T-cell (primary cell): ENCODE results near the gene FAM124B. TPM values are rescaled to one million over a fixed set of nuclear protein-coding genes. Genes with fewer than 3 reads are reported as not detected.

Experiments used
- ATAC-seq, 4 experiments: fragments of 200-7000 bp in 3 of 4; fragments of 150-1000 bp in 1 of 4; cut with Tn5 transposase; replicated peaks in 1 of 4; 1 replicate in 3 of 4; 2 replicates in 1 of 4; pipeline ENCODE4 v1.10.0; 2021; ENCODE audit warnings: moderate library complexity in 3 of 4, mild to moderate bottlenecking in 2 of 4, moderate number of reproducible peaks in 1 of 4
- CTCF ChIA-PET, 2 donors: fragments of 300-600 bp; sonication (Branson Sonifier 250); formaldehyde crosslinking; loops; one replicate each; lab custom pipeline; 2022; ENCODE audit warnings: antibody characterized with exemption in 2 of 2; lab: Charles Lee
- POLR2A ChIA-PET, 2 donors: fragments of 300-600 bp; sonication (Branson Sonifier 250); formaldehyde crosslinking; loops; one replicate each; lab custom pipeline; 2022; ENCODE audit warnings: antibody characterized with exemption in 2 of 2; lab: Charles Lee
- DNase-seq, 35 experiments: peaks; one replicate each; pipeline versions ENCODE4 v3.0.0 to v3.0.0-alpha.2; 2013 to 2023
- H3K27ac ChIP-seq: one replicate; pipeline ENCODE4 v1.5.1; 2013; ENCODE audit warnings: low read length
- H3K27me3 ChIP-seq, 2 experiments: replicated peaks in 1 of 2; 1 replicate in 1 of 2; 2 replicates in 1 of 2; pipeline versions ENCODE4 v1.6.1 to v1.7.0; 2013; ENCODE audit warnings: low read length in 1 of 2, mixed read lengths in 1 of 2; ENCODE audit not compliant: control insufficient read depth in 2 of 2, insufficient read depth in 2 of 2; ENCODE audit errors: extremely low read depth in 1 of 2
- H3K36me3 ChIP-seq, 2 donors: 1 replicate in 1 of 2; 2 replicates in 1 of 2; pipeline versions ENCODE4 v1.6.1 to v1.7.0; 2013; ENCODE audit warnings: low read length in 1 of 2; ENCODE audit not compliant: control insufficient read depth in 2 of 2, insufficient read depth in 1 of 2; ENCODE audit errors: extremely low read depth in 1 of 2
- H3K4me1 ChIP-seq, 2 experiments: 1 replicate in 1 of 2; 2 replicates in 1 of 2; pipeline versions ENCODE4 v1.6.1 to v1.7.0; 2013; ENCODE audit warnings: low read length in 2 of 2, mixed read lengths in 1 of 2; ENCODE audit not compliant: insufficient read depth in 2 of 2, control insufficient read depth in 1 of 2; ENCODE audit errors: extremely low read depth in 1 of 2
- H3K4me3 ChIP-seq, 2 donors: 1 replicate in 1 of 2; 2 replicates in 1 of 2; pipeline versions ENCODE4 v1.5.1 to v1.7.0; 2013; ENCODE audit warnings: mild to moderate bottlenecking in 2 of 2, low read length in 1 of 2, moderate library complexity in 1 of 2; ENCODE audit not compliant: control insufficient read depth in 1 of 2; ENCODE audit errors: extremely low read depth in 1 of 2
- H3K9me3 ChIP-seq: 2 replicates; pipeline ENCODE4 v1.7.0; 2013
- H3K27ac Mint-ChIP-seq, 2 donors: one replicate each; pipeline ENCODE4 v1.8.0; 2020 to 2021; ENCODE audit warnings: mild to moderate bottlenecking in 2 of 2, mixed read lengths in 2 of 2
- H3K27me3 Mint-ChIP-seq, 2 donors: one replicate each; pipeline ENCODE4 v1.8.0; 2021 to 2022; ENCODE audit warnings: mixed read lengths in 2 of 2
- H3K36me3 Mint-ChIP-seq: one replicate; pipeline ENCODE4 v1.8.0; 2021; ENCODE audit warnings: mixed read lengths
- H3K4me1 Mint-ChIP-seq, 3 donors: one replicate each; pipeline ENCODE4 v1.8.0; 2020 to 2022; ENCODE audit warnings: mixed read lengths in 3 of 3, mild to moderate bottlenecking in 1 of 3
- H3K4me3 Mint-ChIP-seq, 3 donors: one replicate each; pipeline ENCODE4 v1.8.0; 2020 to 2022; ENCODE audit warnings: mild to moderate bottlenecking in 3 of 3, mixed read lengths in 3 of 3, moderate library complexity in 3 of 3
- H3K9me3 Mint-ChIP-seq, 3 donors: one replicate each; pipeline ENCODE4 v1.8.0; 2020 to 2022; ENCODE audit warnings: mixed read lengths in 3 of 3
- WGBS: methylation state at CpG from one replicate; pipeline ENCODE4 v1.1.5; 2013; ENCODE audit warnings: missing lambda C conversion rate; ENCODE audit not compliant: insufficient coverage; 5-methylcytosine and 5-hydroxymethylcytosine counted together
- total RNA-seq, 35 experiments: library from RNA in 6 of 35; stranded (reverse) in 6 of 35; fragments of 120-200 nt in 1 of 35; gene quantifications; one replicate each; pipeline versions ENCODE4 v1.2.1 to v1.2.4 and lab custom pipeline; 2013 to 2026

FAM124B gene
- total RNA-seq, 5 donors from 2014 or later (not counting 1 experiment from before 2014, with no cell fraction given): 0.20 to 1.2 (median 0.76) TPM; not detected in 1

DNA sequence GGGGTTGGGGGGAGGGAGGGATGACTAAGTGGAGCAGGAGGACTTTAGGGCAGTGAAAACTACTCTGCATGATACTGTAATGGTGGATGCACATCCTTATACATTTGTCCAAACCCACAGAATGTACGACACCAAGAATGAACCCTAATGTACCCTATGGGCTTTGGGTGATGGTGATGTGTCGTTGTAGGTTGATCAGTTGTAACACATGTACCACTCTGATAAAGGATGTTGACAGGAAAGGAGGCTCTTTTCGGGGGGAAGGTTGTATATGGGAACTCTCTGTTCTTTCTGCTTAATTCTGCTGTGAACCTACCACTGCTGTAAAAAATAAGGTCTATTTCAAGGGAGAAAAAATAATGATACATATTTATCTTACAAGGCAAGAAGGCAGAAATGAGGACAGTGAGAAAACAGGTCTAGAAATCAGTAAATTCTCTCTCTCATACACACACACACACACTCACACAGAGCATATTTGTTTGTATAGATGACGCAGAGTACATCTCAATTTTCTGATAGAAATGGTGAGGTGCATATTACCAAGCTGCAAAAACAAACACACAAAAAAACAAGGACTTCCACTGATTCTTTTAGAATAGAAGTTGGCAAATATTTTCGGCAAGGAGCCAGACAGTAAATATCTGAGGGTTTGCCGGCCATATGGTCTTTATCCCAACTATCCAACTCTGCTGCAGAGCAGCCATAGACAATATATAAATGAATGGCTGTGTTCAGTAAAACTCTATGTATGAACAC lies 20.2 kb downstream of the FAM124B start:
- H3K4me1 Mint-ChIP-seq: peaks cover 0 to 3% (median 1%) of the 10 kb centered on the region in 3 donors
- H3K9me3 ChIP-seq: no peaks in the 10 kb centered on the region
- 67% methylated on average over 1 of the region's 6 CpGs for WGBS
- no peaks in the 10 kb centered on the region for H3K4me1 ChIP-seq
- ChIA-PET POLR2A (no interaction called here), CTCF (no interaction called here)
- ATAC-seq (no peak), DNase-seq (no peak)
- no peak overlapping the region for H3K4me3 ChIP-seq
- no peak overlapping the region for H3K27ac Mint-ChIP-seq
- no peak overlapping the region for H3K4me3 Mint-ChIP-seq
- H3K9me3 Mint-ChIP-seq: no peaks in the 10 kb centered on the region
- H3K27me3 Mint-ChIP-seq: no peaks in the 10 kb centered on the region
- H3K27me3 ChIP-seq: peaks cover 0 to 3% of the 10 kb centered on the region in 2 experiments
- H3K27ac ChIP-seq: no peak overlapping the region
- H3K36me3 ChIP-seq: no peaks in the 10 kb centered on the region
- no peaks in the 10 kb centered on the region for H3K36me3 Mint-ChIP-seq

DNA sequence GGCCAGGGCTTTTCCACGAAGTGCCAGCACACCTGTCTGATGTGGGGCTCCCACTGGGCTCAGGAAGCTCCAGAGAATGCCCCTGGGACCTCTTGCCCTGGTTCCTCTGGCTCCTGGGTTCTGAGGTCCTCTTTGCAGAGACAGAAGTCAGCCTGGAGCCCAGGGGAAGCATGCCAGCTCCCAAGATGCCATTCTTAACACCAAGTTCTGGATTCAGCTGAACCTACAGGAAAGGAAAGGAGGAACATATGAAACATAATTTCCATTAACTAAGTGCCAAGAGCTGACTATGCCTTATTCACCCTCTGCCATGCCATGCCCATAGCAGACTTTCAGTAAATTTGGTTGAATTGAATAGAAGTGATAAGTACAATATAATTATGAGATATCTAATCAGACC lies 21.9 kb downstream of the FAM124B start:
- no peak for DNase-seq
- ChIA-PET CTCF (no interaction called here), POLR2A (interaction anchor here in 1 of 2 donors (0.9 kb wide), 1 partner anchor 10 kb away, joined by 4 read pairs; no protein-coding TSS in a partner anchor)
- Mint-ChIP-seq H3K4me3 (no peak overlapping the region), H3K36me3 (no peaks in the 10 kb centered on the region), H3K27me3 (no peaks in the 10 kb centered on the region), H3K4me1 (peaks cover 0 to 3% (median 1%) of the 10 kb centered on the region in 3 donors), H3K27ac (no peak overlapping the region), H3K9me3 (no peaks in the 10 kb centered on the region)
- 45% methylated on average over 1 of the region's 1 CpG for WGBS
- H3K36me3 ChIP-seq: no peaks in the 10 kb centered on the region
- ATAC-seq: no peak
- H3K9me3 ChIP-seq: no peaks in the 10 kb centered on the region
- H3K4me3 ChIP-seq: no peak overlapping the region
- no peak overlapping the region for H3K27ac ChIP-seq
- H3K4me1 ChIP-seq: no peaks in the 10 kb centered on the region
- peaks cover 0 to 3% of the 10 kb centered on the region in 2 experiments for H3K27me3 ChIP-seq

DNA sequence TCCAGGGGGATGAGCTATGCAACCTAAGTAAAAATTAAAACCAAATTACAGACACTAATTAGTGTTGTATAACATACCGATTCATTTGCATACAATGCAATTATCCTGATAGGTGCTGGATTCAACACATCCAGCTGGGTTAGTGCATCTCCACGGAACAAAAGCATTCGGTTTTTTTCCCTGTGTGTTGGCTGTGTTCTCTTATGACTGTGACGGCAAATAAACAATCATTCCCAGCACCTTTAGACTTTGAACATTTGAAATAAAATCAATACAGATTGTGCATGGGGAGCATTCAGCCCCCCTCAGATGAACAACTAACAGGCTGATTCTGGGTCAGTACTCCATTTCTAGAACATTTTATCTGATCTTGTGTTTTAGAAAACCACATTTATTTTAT lies 22.7 kb downstream of the FAM124B start:
- Histone ChIP-seq H3K27me3 (peaks cover 0 to 3% of the 10 kb centered on the region in 2 experiments), H3K4me3 (no peak overlapping the region), H3K9me3 (no peaks in the 10 kb centered on the region), H3K36me3 (no peaks in the 10 kb centered on the region), H3K27ac (no peak overlapping the region), H3K4me1 (no peaks in the 10 kb centered on the region)
- no peaks in the 10 kb centered on the region for H3K9me3 Mint-ChIP-seq
- POLR2A ChIA-PET: interaction anchor here in 1 of 2 donors (0.9 kb wide), 1 partner anchor 9 kb away, joined by 4 read pairs; no protein-coding TSS in a partner anchor
- ATAC-seq (no peak), DNase-seq (no peak)
- peaks cover 0 to 3% (median 1%) of the 10 kb centered on the region in 3 donors for H3K4me1 Mint-ChIP-seq
- H3K27ac Mint-ChIP-seq: no peak overlapping the region
- H3K4me3 Mint-ChIP-seq: no peak overlapping the region
- no peaks in the 10 kb centered on the region for H3K36me3 Mint-ChIP-seq
- CTCF ChIA-PET: interaction anchor here in 1 of 2 donors (0.5 to 0.8 kb wide), 2 partner anchors 20 to 137 kb away, joined by 3 read pairs; no protein-coding TSS in a partner anchor
- WGBS: 100% methylated on average over 1 of the region's 4 CpGs
- H3K27me3 Mint-ChIP-seq: no peaks in the 10 kb centered on the region

DNA sequence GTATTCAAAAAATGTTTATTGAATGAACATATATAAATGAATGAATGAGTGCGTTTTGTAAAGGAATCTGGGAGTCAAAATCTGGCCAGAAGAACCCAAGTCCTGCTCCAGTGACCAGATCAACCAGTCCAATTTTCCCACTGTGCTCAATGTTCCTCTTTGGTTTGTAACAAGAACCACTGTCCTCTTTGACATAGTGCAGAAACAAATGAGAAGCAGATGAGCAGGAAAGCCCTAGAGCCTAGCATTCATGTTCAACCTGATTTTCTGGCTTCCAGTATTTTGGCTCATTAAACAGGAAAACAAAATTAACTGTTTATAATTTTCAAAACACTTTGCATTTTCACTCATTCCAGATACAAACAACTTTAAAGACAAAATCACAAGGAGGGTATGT lies 23.2 kb downstream of the FAM124B start:
- Mint-ChIP-seq H3K9me3 (no peaks in the 10 kb centered on the region), H3K27ac (no peak overlapping the region), H3K36me3 (no peaks in the 10 kb centered on the region), H3K4me3 (no peak overlapping the region), H3K27me3 (no peaks in the 10 kb centered on the region), H3K4me1 (peaks cover 0 to 3% (median 1%) of the 10 kb centered on the region in 3 donors)
- Histone ChIP-seq H3K9me3 (no peaks in the 10 kb centered on the region), H3K4me3 (no peak overlapping the region), H3K27me3 (no peaks in the 10 kb centered on the region), H3K27ac (no peak overlapping the region), H3K36me3 (no peaks in the 10 kb centered on the region), H3K4me1 (no peaks in the 10 kb centered on the region)
- WGBS: no CpG with 5 or more reads among the region's 1 CpG
- ChIA-PET CTCF (interaction anchor here in 1 of 2 donors (0.5 kb wide), 1 partner anchor 137 kb away, joined by 3 read pairs; no protein-coding TSS in a partner anchor), POLR2A (no interaction called here)
- no peak for DNase-seq
- ATAC-seq: no peak

DNA sequence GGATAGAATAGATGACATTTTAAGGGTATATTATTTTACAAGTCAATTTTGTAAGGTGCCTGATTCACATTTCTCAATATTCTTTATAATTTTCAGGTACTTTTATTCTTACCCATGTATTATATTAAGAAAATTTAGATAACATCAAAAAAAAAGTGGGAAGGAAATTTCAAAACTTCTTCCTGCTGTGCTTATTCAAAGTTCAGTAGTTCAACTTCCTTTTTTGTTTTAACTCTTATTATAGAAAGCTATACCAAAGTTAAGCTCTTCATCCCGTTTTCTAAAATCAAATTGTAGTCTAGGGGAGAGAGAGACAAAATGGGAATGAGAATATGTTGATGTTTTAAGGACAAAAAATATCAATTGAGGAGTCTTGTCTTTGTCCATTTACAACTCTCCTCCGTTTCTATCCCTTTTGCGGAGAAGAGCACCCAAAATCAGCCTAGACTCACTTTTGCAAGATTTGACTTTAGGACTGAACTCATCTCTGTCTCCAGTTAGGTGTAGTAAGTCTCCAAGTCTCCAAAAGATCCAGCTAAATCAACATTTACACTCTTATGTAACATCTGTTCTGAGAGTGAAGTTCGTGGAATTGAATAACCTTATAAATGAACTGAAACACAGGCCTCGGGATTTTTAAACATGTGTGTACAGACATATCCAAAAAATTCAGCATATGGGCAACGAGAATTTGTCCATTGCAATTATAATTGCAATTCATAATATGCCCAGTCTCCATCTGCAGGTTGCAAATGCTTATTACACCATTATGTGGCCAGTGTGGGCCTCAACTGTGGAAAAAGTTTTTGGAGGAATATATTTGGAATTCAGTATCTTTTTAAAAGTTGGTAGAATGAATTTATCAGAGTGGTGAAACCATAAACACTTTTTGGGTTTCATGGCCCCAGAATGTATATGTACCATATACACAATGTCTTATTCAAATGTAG lies 23.9 kb downstream of the FAM124B start:
- no peaks in the 10 kb centered on the region for H3K36me3 ChIP-seq
- ChIA-PET POLR2A (no interaction called here), CTCF (interaction anchor here in 1 of 2 donors (0.5 kb wide), 1 partner anchor 138 kb away, joined by 3 read pairs; no protein-coding TSS in a partner anchor)
- H3K27me3 Mint-ChIP-seq: no peaks in the 10 kb centered on the region
- ATAC-seq: no peak
- WGBS: 100% methylated on average over 2 of the region's 6 CpGs
- H3K27ac Mint-ChIP-seq: no peak overlapping the region
- no peaks in the 10 kb centered on the region for H3K27me3 ChIP-seq
- H3K36me3 Mint-ChIP-seq: no peaks in the 10 kb centered on the region
- H3K4me1 ChIP-seq: no peaks in the 10 kb centered on the region
- H3K4me1 Mint-ChIP-seq: peaks cover 0 to 3% (median 1%) of the 10 kb centered on the region in 3 donors
- no peaks in the 10 kb centered on the region for H3K9me3 Mint-ChIP-seq
- H3K9me3 ChIP-seq: no peaks in the 10 kb centered on the region
- H3K27ac ChIP-seq: no peak overlapping the region
- H3K4me3 Mint-ChIP-seq: no peak overlapping the region
- DNase-seq: no peak
- H3K4me3 ChIP-seq: no peak overlapping the region

DNA sequence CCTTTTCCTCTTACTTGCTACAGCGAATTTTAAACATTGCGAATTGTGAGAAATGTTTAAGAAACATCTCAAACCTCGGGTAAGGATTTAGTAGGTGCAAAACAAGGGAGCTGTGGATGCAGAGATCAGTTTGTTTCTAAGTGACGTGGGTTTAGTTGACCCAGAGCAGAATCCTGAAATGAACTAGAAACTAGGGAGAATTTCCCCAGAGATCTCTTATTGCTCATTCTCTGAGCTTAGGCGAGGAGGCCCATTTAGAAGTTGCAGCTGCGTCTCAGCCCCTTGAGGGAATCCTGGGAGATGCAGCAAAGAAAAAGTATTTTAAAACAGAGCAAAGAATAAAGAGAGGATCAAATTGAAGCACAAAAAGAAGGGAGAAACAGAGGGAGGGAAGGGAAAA lies 29.3 kb downstream of the FAM124B start:
- POLR2A ChIA-PET: interaction anchor here in 1 of 2 donors (0.6 kb wide), 1 partner anchor 656 kb away, joined by 3 read pairs; no protein-coding TSS in a partner anchor
- H3K4me1 Mint-ChIP-seq: peaks cover 0 to 3% (median 1%) of the 10 kb centered on the region in 3 donors

More for the DNA sequence above, 29.3 kb downstream of the FAM124B start:
- CTCF ChIA-PET: interaction anchor here in 1 of 2 donors (0.9 to 1.5 kb wide), 2 partner anchors 20 to 279 kb away, joined by 3 to 4 read pairs; no protein-coding TSS in a partner anchor
- Histone ChIP-seq H3K4me3 (no peak overlapping the region), H3K36me3 (no peaks in the 10 kb centered on the region), H3K27me3 (peaks cover 0 to 6% of the 10 kb centered on the region in 2 experiments), H3K9me3 (no peaks in the 10 kb centered on the region), H3K27ac (no peak overlapping the region), H3K4me1 (no peaks in the 10 kb centered on the region)
- Mint-ChIP-seq H3K36me3 (no peaks in the 10 kb centered on the region), H3K9me3 (no peaks in the 10 kb centered on the region), H3K4me3 (no peak overlapping the region), H3K27ac (no peak overlapping the region), H3K27me3 (peaks cover 1 to 5% of the 10 kb centered on the region in 2 donors)
- 20% methylated on average over 1 of the region's 6 CpGs for WGBS
- ATAC-seq (no peak), DNase-seq (no peak)
